ENCODE results near the gene TENM4. TPM values are rescaled to one million over a fixed set of nuclear protein-coding genes. Genes with fewer than 3 reads are reported as not detected.

TENM4 gene
- total and polyA plus RNA-seq, 2 of the 8 experiments (the other 6 are each of a cell fraction or from before 2014, with no cell fraction given) = 3.5 to 7.2 TPM

GRCh38 chr11:79255965-79256364 lies 184.9 kb downstream of the TENM4 start:
- TF ChIP-seq RXRA (IDR thresholded peaks at IDR 0.05; ENCODE audit: insufficient read depth, low read depth, low read length) (no peak), SP4 (IDR thresholded peaks at IDR 0.05; ENCODE audit: low read length) (no peak), CREB1 (IDR thresholded peaks at IDR 0.05) (no peak), BRCA1 (IDR thresholded peaks at IDR 0.05; ENCODE audit: low read depth, low read length) (no peak), BACH1 (IDR thresholded peaks at IDR 0.05; ENCODE audit: low read length) (no peak), SUZ12 (IDR thresholded peaks at IDR 0.05; ENCODE audit: low read length) (no peak), ASH2L (IDR thresholded peaks at IDR 0.05; ENCODE audit: low read length) (no peak), EP300 (IDR thresholded peaks at IDR 0.05; ENCODE audit: borderline replicate concordance in 1 of 2, low read depth in 2 of 2, low read length in 2 of 2) (no peak), TEAD4 (IDR thresholded peaks at IDR 0.05; ENCODE audit: low read depth, low read length) (no peak), TAF7 (optimal IDR thresholded peaks at IDR 0.05; ENCODE audit: borderline replicate concordance, low read depth, low read length) (no peak), EGR1 (IDR thresholded peaks at IDR 0.05; ENCODE audit: borderline replicate concordance, low read depth, low read length) (no peak), CTBP2 (IDR thresholded peaks at IDR 0.05; ENCODE audit: borderline replicate concordance, insufficient read depth, insufficient read length, low read length) (no peak), KDM1A (IDR thresholded peaks at IDR 0.05; ENCODE audit: borderline replicate concordance, low read length) (no peak), SIRT6 (IDR thresholded peaks at IDR 0.05; ENCODE audit: low read length) (no peak)
- H2BK12ac ChIP-seq (ENCODE audit: low read depth, low read length) = no peak overlapping the region
- ChIA-PET CTCF (ENCODE audit: partially characterized antibody) (interaction anchor here (1.3 kb wide), 1 partner anchor 36 kb away, joined by 3 read pairs; no protein-coding TSS in a partner anchor), POLR2A (ENCODE audit: partially characterized antibody) (no interaction called here)
- H3K27me3 ChIP-seq (replicated peaks in 1 of 4; ENCODE audit: control insufficient read depth in 3 of 4, extremely low read depth in 1 of 4, insufficient read depth in 3 of 4, low read length in 3 of 4) = no peaks in the 10 kb centered on the region
- H3K36me3 ChIP-seq (ENCODE audit: control insufficient read depth in 2 of 4, insufficient read depth in 4 of 4, low read length in 3 of 4) = no peaks in the 10 kb centered on the region
- H2AFZ ChIP-seq (ENCODE audit: low read length) = no peak overlapping the region
- no peaks in the 10 kb centered on the region for H3K4me1 ChIP-seq (replicated peaks in 1 of 4; ENCODE audit: control insufficient read depth in 3 of 4, insufficient read depth in 4 of 4, low read length in 3 of 4)
- no peak overlapping the region for H2BK15ac ChIP-seq (ENCODE audit: low read length)
- H2BK20ac ChIP-seq (ENCODE audit: low read length) = no peak overlapping the region
- H4K8ac ChIP-seq (ENCODE audit: extremely low read depth, insufficient read depth, low read length) = no peak overlapping the region
- H2BK120ac ChIP-seq (replicated peaks; ENCODE audit: low read depth, low read length) = no peak overlapping the region
- FAIRE-seq (no peak), DNase-seq (ENCODE audit: low read depth in 1 of 2, low spot score in 2 of 2) (no peak)
- peaks cover 4% of the 10 kb centered on the region; the same call in 1 of the 2 replicates for H3K23me2 ChIP-seq (ENCODE audit: low read depth, low read length)
- 94% methylated on average over 3 of the region's 3 CpGs; no CpG with 5 or more reads in 1 of the 2 experiments for WGBS, 2 experiments (ENCODE audit: extremely low coverage in 1 of 2, insufficient coverage in 1 of 2, insufficient read length in 1 of 2, insufficient replicate concordance in 2 of 2, low coverage in 1 of 2, low lambda C conversion rate in 2 of 2, missing lambda C conversion rate in 1 of 2)
- H3K4ac ChIP-seq (replicated peaks; ENCODE audit: insufficient read length, low read depth, low read length) = no peak overlapping the region
- no peak overlapping the region for H3K4me3 ChIP-seq (ENCODE audit: extremely low read depth in 1 of 4, insufficient read depth in 2 of 4, low read depth in 3 of 4, low read length in 4 of 4)
- H2BK5ac ChIP-seq (ENCODE audit: low read depth, low read length) = no peak overlapping the region
- H3K14ac ChIP-seq (ENCODE audit: insufficient read length) = no peak overlapping the region
- H3K27ac ChIP-seq (ENCODE audit: low read depth, low read length) = no peak overlapping the region
- H3K9me3 ChIP-seq (ENCODE audit: insufficient read depth in 2 of 2, low read depth in 1 of 2, low read length in 1 of 2) = no peaks in the 10 kb centered on the region
- H3K18ac ChIP-seq (ENCODE audit: extremely low read depth, low read length) = no peak overlapping the region
- H3K79me2 ChIP-seq (ENCODE audit: control insufficient read depth in 1 of 2, insufficient read depth in 2 of 2, low read length in 2 of 2) = no peaks in the 10 kb centered on the region
- H3K56ac ChIP-seq (replicated peaks; ENCODE audit: insufficient read length, low read depth, low read length) = no peak overlapping the region
- no peaks in the 10 kb centered on the region for H3K79me1 ChIP-seq (ENCODE audit: low read depth, low read length)
- no peak overlapping the region for H2AK5ac ChIP-seq (ENCODE audit: low read depth, low read length)
- H4K20me1 ChIP-seq (replicated peaks in 1 of 2; ENCODE audit: control insufficient read depth in 1 of 2, insufficient read depth in 2 of 2, low read length in 2 of 2) = no peaks in the 10 kb centered on the region
- no peak overlapping the region for H3K4me2 ChIP-seq (ENCODE audit: insufficient read depth in 1 of 2, low read depth in 2 of 2, low read length in 2 of 2)
- no peak overlapping the region for H4K5ac ChIP-seq (ENCODE audit: insufficient read length, low read depth, low read length)
- no peak overlapping the region for H3K9ac ChIP-seq (replicated peaks in 1 of 4; ENCODE audit: extremely low read depth in 1 of 4, low read depth in 3 of 4, low read length in 3 of 4)
- no peak overlapping the region for H3K23ac ChIP-seq (ENCODE audit: insufficient read length)
- no peak overlapping the region for H4K91ac ChIP-seq (replicated peaks; ENCODE audit: insufficient read length, low read length)
